ENCODE results near the gene TMEM45A.
"Not testable (repeated sequence)": the region's sequence is repeated elsewhere in the genome, so short reads cannot be mapped to it uniquely, and the experiment has no call there.

The TMEM45A gene

GRCh38 chr3:100578646-100579045 lies 86.2 kb downstream of the TMEM45A start:
- no peak for DNase-seq

GRCh38 chr3:100580147-100580546 lies 87.7 kb downstream of the TMEM45A start:
- DNase-seq = no peak

GRCh38 chr3:100581650-100582049 lies 89.2 kb downstream of the TMEM45A start:
- no peak for DNase-seq

GRCh38 chr3:100582157-100582556 lies 89.7 kb downstream of the TMEM45A start:
- DNase-seq = not testable (repeated sequence)

GRCh38 chr3:100584101-100584660 lies 91.8 kb downstream of the TMEM45A start:
- no peak for DNase-seq

GRCh38 chr3:100586832-100587231 lies 94.4 kb downstream of the TMEM45A start:
- no peak for DNase-seq

- DNase-seq = no peak
These were observed 95.8 kb downstream of the TMEM45A start for GRCh38 chr3:100588251-100588650.

- peak; percentile 30 to 75 for DNase-seq
These were observed 97.9 kb downstream of the TMEM45A start for GRCh38 chr3:100590114-100590839.

GRCh38 chr3:100590840-100591147 lies 98.4 kb downstream of the TMEM45A start:
- no peak for DNase-seq

- no peak for DNase-seq
These were observed 99.0 kb downstream of the TMEM45A start for GRCh38 chr3:100591411-100591810.

GRCh38 chr3:100600181-100601042 lies 108.0 kb downstream of the TMEM45A start:
- no peak for DNase-seq

GRCh38 chr3:100602506-100603444 lies 110.4 kb downstream of the TMEM45A start:
- no peak for DNase-seq

- DNase-seq = peak in 1 of 2 donors; percentile 5
These were observed 111.0 kb downstream of the TMEM45A start for GRCh38 chr3:100603469-100603868.

- no peak for DNase-seq
These were observed 112.9 kb downstream of the TMEM45A start for GRCh38 chr3:100605358-100605757.

- no peak for DNase-seq
These were observed 114.6 kb downstream of the TMEM45A start for GRCh38 chr3:100606894-100607512.

GRCh38 chr3:100609305-100609704 lies 116.9 kb downstream of the TMEM45A start, which contains the start of gene ADGRG7:
ADGRG7 (plus strand) TSS chr3:100609601; CDS start chr3:100609857, 256 bp downstream.
- DNase-seq = no peak

- no peak for DNase-seq
These were observed 117.5 kb downstream of the TMEM45A start for GRCh38 chr3:100609963-100610362.

- no peak for DNase-seq
These were observed 118.8 kb downstream of the TMEM45A start for GRCh38 chr3:100611221-100611620.

GRCh38 chr3:100613721-100614390 lies 121.4 kb downstream of the TMEM45A start:
- no peak for DNase-seq

- no peak for DNase-seq
These were observed 122.5 kb downstream of the TMEM45A start for GRCh38 chr3:100614941-100615340.

GRCh38 chr3:100615684-100616083 lies 123.3 kb downstream of the TMEM45A start:
- DNase-seq = no peak

- DNase-seq = no peak
These were observed 128.8 kb downstream of the TMEM45A start for GRCh38 chr3:100621251-100621650.
